WTC11 (cell line): Measurements from ENCODE around the gene NRP2. TPM values are rescaled to one million over a fixed set of nuclear protein-coding genes. Genes with fewer than 3 reads are reported as not detected.

Source experiments
- ATAC-seq: fragments of 200-7000 bp; cut with Tn5 transposase; 2 replicates; pipeline ENCODE4 v1.10.0; 2021; ENCODE audit warnings: mild to moderate bottlenecking, moderate library complexity
- CTCF ChIA-PET: fragments of 300-600 bp; sonication (Branson Sonifier 250); formaldehyde crosslinking; loops from one replicate; lab custom pipeline; 2021; ENCODE audit warnings: antibody characterized with exemption; lab: Charles Lee
- POLR2A ChIA-PET: fragments of 350-600 bp; sonication (Branson Sonifier 250); formaldehyde crosslinking; loops from one replicate; lab custom pipeline; 2021; ENCODE audit warnings: antibody characterized with exemption; lab: Charles Lee
- DNase-seq: peaks from one replicate; pipeline ENCODE4 v3.0.0; 2021; ENCODE audit warnings: low spot score
- H3K27ac Mint-ChIP-seq: 2 replicates; pipeline ENCODE4 v1.8.0; 2021; ENCODE audit warnings: mixed read lengths
- H3K27me3 Mint-ChIP-seq: 2 replicates; pipeline ENCODE4 v1.8.0; 2021; ENCODE audit warnings: low read depth, mild to moderate bottlenecking, moderate library complexity, mixed read lengths
- H3K36me3 Mint-ChIP-seq: 2 replicates; pipeline ENCODE4 v1.8.0; 2021; ENCODE audit warnings: mixed read lengths
- H3K4me1 Mint-ChIP-seq: 2 replicates; pipeline ENCODE4 v1.8.0; 2022; ENCODE audit warnings: mixed read lengths
- H3K4me3 Mint-ChIP-seq: 2 replicates; pipeline ENCODE4 v1.8.0; 2021; ENCODE audit warnings: mild to moderate bottlenecking, moderate library complexity, mixed read lengths
- H3K9me3 Mint-ChIP-seq: 2 replicates; pipeline ENCODE4 v1.8.0; 2021; ENCODE audit warnings: mixed read lengths
- ARID4B ChIP-seq: sonication (generic); formaldehyde crosslinking; IDR thresholded peaks from 2 replicates; pipeline ENCODE4 v1.8.0; 2023; ENCODE audit warnings: missing genetic modification reagents, mild to moderate bottlenecking, borderline replicate concordance
- ATF1 ChIP-seq: sonication (generic); formaldehyde crosslinking; IDR thresholded peaks from 2 replicates; pipeline ENCODE4 v1.8.1; 2023; ENCODE audit warnings: mild to moderate bottlenecking, moderate library complexity, missing genetic modification reagents
- ATF2 ChIP-seq: sonication (generic); formaldehyde crosslinking; IDR thresholded peaks from 2 replicates; pipeline ENCODE4 v1.8.1; 2022; ENCODE audit warnings: low read depth, missing genetic modification reagents, borderline replicate concordance
- EMX1 ChIP-seq: fragments of 250-450 bp; sonication (Bioruptor Pico); IDR thresholded peaks from 2 replicates; pipeline ENCODE4 v1.8.0; 2021; ENCODE audit warnings: mild to moderate bottlenecking
- FOXJ3 ChIP-seq: sonication (generic); formaldehyde crosslinking; IDR thresholded peaks from 2 replicates; pipeline ENCODE4 v1.9.0; 2021; ENCODE audit warnings: missing genetic modification reagents, mild to moderate bottlenecking, borderline replicate concordance
- FOXP1 ChIP-seq: sonication (generic); formaldehyde crosslinking; IDR thresholded peaks from 2 replicates; pipeline ENCODE4 v1.8.0; 2022; ENCODE audit warnings: missing genetic modification reagents, mild to moderate bottlenecking, moderate library complexity, borderline replicate concordance
- HMGA2 ChIP-seq: fragments of 250-450 bp; sonication (Bioruptor Pico); IDR thresholded peaks from 2 replicates; pipeline ENCODE4 v1.4.0; 2021; ENCODE audit warnings: mild to moderate bottlenecking, moderate library complexity
- MLX ChIP-seq: sonication (generic); formaldehyde crosslinking; IDR thresholded peaks from 2 replicates; pipeline ENCODE4 v1.8.1; 2023; ENCODE audit warnings: mild to moderate bottlenecking, missing genetic modification reagents, moderate library complexity
- PRDM15 ChIP-seq: sonication (generic); formaldehyde crosslinking; IDR thresholded peaks from 2 replicates; pipeline ENCODE4 v1.8.0; 2022; ENCODE audit warnings: missing genetic modification reagents
- SMAD4 ChIP-seq: sonication (generic); formaldehyde crosslinking; IDR thresholded peaks from 2 replicates; pipeline ENCODE4 v1.8.0; 2022; ENCODE audit warnings: mild to moderate bottlenecking, missing genetic modification reagents
- SP1 ChIP-seq: sonication (generic); formaldehyde crosslinking; conservative IDR thresholded peaks from 2 replicates; pipeline ENCODE4 v1.8.1; 2022; ENCODE audit warnings: missing genetic modification reagents
- ZBTB43 ChIP-seq: sonication (generic); formaldehyde crosslinking; IDR thresholded peaks from 2 replicates; pipeline ENCODE4 v1.8.1; 2023; ENCODE audit warnings: mild to moderate bottlenecking, missing genetic modification reagents
- ZNF263 ChIP-seq: sonication (generic); formaldehyde crosslinking; IDR thresholded peaks from 2 replicates; pipeline ENCODE4 v1.8.1; 2022; ENCODE audit warnings: low read depth, mild to moderate bottlenecking, moderate library complexity, missing genetic modification reagents
- total RNA-seq: library from RNA; stranded (reverse); gene quantifications from 3 replicates; pipeline ENCODE4 v1.2.3, GENCODE V29; 2021

NRP2 gene
- total RNA-seq, 1 experiment from 2014 or later = 41.0 TPM

- no peak for TF ChIP-seq ATF2 (CRISPR knock-in tag)
- TF ChIP-seq ZBTB43 (CRISPR knock-in tag) = no peak
- TF ChIP-seq HMGA2 (CRISPR knock-in tag) = no peak
- no peak for TF ChIP-seq SMAD4 (CRISPR knock-in tag)
- TF ChIP-seq SP1 = no peak
- no peak for TF ChIP-seq ATF1 (CRISPR knock-in tag)
- no peak for TF ChIP-seq ZNF263
Measured at GRCh38 chr2:205725059-205725458, 42.8 kb downstream of the NRP2 start (continued).

GRCh38 chr2:205726506-205726905 is 44.2 kb downstream of the NRP2 start:
- Mint-ChIP-seq H3K27ac (no peak overlapping the region), H3K9me3 (no peaks in the 10 kb centered on the region), H3K4me3 (no peak overlapping the region), H3K27me3 (no peaks in the 10 kb centered on the region), H3K36me3 (peaks cover 34% of the 10 kb centered on the region), H3K4me1 (peaks cover 37% of the 10 kb centered on the region)
- ChIA-PET POLR2A (no interaction called here), CTCF (no interaction called here)
- ATAC-seq (no peak), DNase-seq (no peak)
- no peak for TF ChIP-seq FOXJ3 (CRISPR knock-in tag)
- no peak for TF ChIP-seq ARID4B (CRISPR knock-in tag)
- TF ChIP-seq FOXP1 (CRISPR knock-in tag) = no peak
- no peak for TF ChIP-seq PRDM15 (CRISPR knock-in tag)
- TF ChIP-seq MLX (CRISPR knock-in tag) = no peak
- TF ChIP-seq EMX1 (CRISPR knock-in tag) = no peak
